Choroid plexus epithelial cell (primary cell): ENCODE data around the gene KLHL10.

Experiments used
- DNase-seq: peaks from one replicate; pipeline ENCODE4 v3.0.0-alpha.2; 2010; ENCODE audit warnings: low read depth
- H3K4me3 ChIP-seq: 2 replicates; pipeline ENCODE4 v1.5.1; 2011; ENCODE audit warnings: low read depth, mild to moderate bottlenecking, control low read depth, low read length, moderate library complexity
- CTCF ChIP-seq: conservative IDR thresholded peaks from 2 replicates; pipeline ENCODE4 v1.5.1; 2011; ENCODE audit warnings: low read depth, mild to moderate bottlenecking, control low read depth, inconsistent platforms, low read length, moderate library complexity

Gene KLHL10

GRCh38 chr17:41810659-41811548 is 26.7 kb upstream of the KLHL10 start:
- H3K4me3 ChIP-seq: peak overlapping the region; percentile 83
- DNase-seq: no peak
- no peak for TF ChIP-seq CTCF

GRCh38 chr17:41811549-41812380 is 25.9 kb upstream of the KLHL10 start, which contains the start of gene P3H4:
Gene P3H4, minus strand, starts transcription at chr17:41811949. Its CDS starts 34 bp downstream, at chr17:41811915.
- H3K4me3 ChIP-seq: peak within 1 kb of the TSS; percentile 83
- peak; percentile 61 for TF ChIP-seq CTCF
- DNase-seq: peak; percentile 83

GRCh38 chr17:41812381-41813151 is 25.1 kb upstream of the KLHL10 start, which contains the start of gene FKBP10:
Gene FKBP10, plus strand, starts transcription at chr17:41813004. Its CDS starts 31 bp downstream, at chr17:41813035.
- peak; percentile 88 for DNase-seq
- no peak for TF ChIP-seq CTCF
- H3K4me3 ChIP-seq: peak within 1 kb of the TSS; percentile 83

- H3K4me3 ChIP-seq: peak overlapping the region; percentile 83
- no peak for DNase-seq
- TF ChIP-seq CTCF: no peak
Measured at GRCh38 chr17:41813152-41813680, 24.4 kb upstream of the KLHL10 start.

- no peak for TF ChIP-seq CTCF
- DNase-seq: no peak
- H3K4me3 ChIP-seq: peak overlapping the region; percentile 83
Measured at GRCh38 chr17:41813699-41814124, 23.9 kb upstream of the KLHL10 start.

- TF ChIP-seq CTCF: no peak
- peak; percentile 60 for DNase-seq
- peak overlapping the region; percentile 83 for H3K4me3 ChIP-seq
Measured at GRCh38 chr17:41814195-41814594, 23.4 kb upstream of the KLHL10 start.
